Activated CD4-positive, alpha-beta T cell treated with anti-CD3 and anti-CD28 coated beads, Interleukin-2, amount 10 ng/mL, durations not matched to agents 24 days and 14 days (primary cell): ENCODE results near the gene TMED8. TPM values are rescaled to one million over a fixed set of nuclear protein-coding genes. Genes with fewer than 3 reads are reported as not detected.
"Not testable (repeated sequence)": the region's sequence is repeated elsewhere in the genome, so short reads cannot be mapped to it uniquely, and the experiment has no call there.

Source experiments
- DNase-seq: peaks from one replicate; pipeline ENCODE4 v3.0.0; 2022
- H3K27ac Mint-ChIP-seq: one replicate; pipeline ENCODE4 v1.8.0; 2022; ENCODE audit warnings: mild to moderate bottlenecking, mixed read lengths
- H3K27me3 Mint-ChIP-seq: one replicate; pipeline ENCODE4 v1.8.0; 2022; ENCODE audit warnings: mixed read lengths
- H3K36me3 Mint-ChIP-seq: one replicate; pipeline ENCODE4 v1.8.0; 2022; ENCODE audit warnings: low read depth, mild to moderate bottlenecking, mixed read lengths
- H3K4me1 Mint-ChIP-seq: one replicate; pipeline ENCODE4 v1.8.0; 2021; ENCODE audit warnings: mixed read lengths
- H3K4me3 Mint-ChIP-seq: one replicate; pipeline ENCODE4 v1.8.0; 2022; ENCODE audit warnings: mild to moderate bottlenecking, moderate library complexity, mixed read lengths
- H3K9me3 Mint-ChIP-seq: one replicate; pipeline ENCODE4 v1.8.0; 2021; ENCODE audit warnings: mixed read lengths
- intact Hi-C: fragments of 100-400 bp; cut with micrococcal nuclease; formaldehyde crosslinking; loops from one replicate; pipeline ENCODE4 v1.15.1; 2023
- total RNA-seq: library from RNA; stranded (reverse); gene quantifications from 2 replicates; pipeline ENCODE4 v1.2.3, GENCODE V29; 2022

Gene TMED8
- total RNA-seq, 1 donor from 2014 or later: 31.1 TPM

- H3K4me1 Mint-ChIP-seq: no peaks in the 10 kb centered on the region
- no peaks in the 10 kb centered on the region for H3K27me3 Mint-ChIP-seq
- intact Hi-C loops: no loop called here
- peaks cover 31% of the 10 kb centered on the region for H3K36me3 Mint-ChIP-seq
- no peaks in the 10 kb centered on the region for H3K9me3 Mint-ChIP-seq
- DNase-seq: no peak
- H3K4me3 Mint-ChIP-seq: no peak overlapping the region
- no peak overlapping the region for H3K27ac Mint-ChIP-seq
Measured at GRCh38 chr14:77346495-77346894, 30.4 kb downstream of the TMED8 start.

- Mint-ChIP-seq H3K27me3 (no peaks in the 10 kb centered on the region), H3K4me1 (no peaks in the 10 kb centered on the region), H3K36me3 (peaks cover 33% of the 10 kb centered on the region), H3K27ac (no peak overlapping the region), H3K9me3 (no peaks in the 10 kb centered on the region), H3K4me3 (no peak overlapping the region)
- intact Hi-C loops: no loop called here
- DNase-seq: no peak
Measured at GRCh38 chr14:77344377-77344996, 32.4 kb downstream of the TMED8 start.

GRCh38 chr14:77343662-77344061 lies 33.2 kb downstream of the TMED8 start:
- DNase-seq: no peak
- Mint-ChIP-seq H3K27ac (no peak overlapping the region), H3K36me3 (peaks cover 30% of the 10 kb centered on the region), H3K27me3 (no peaks in the 10 kb centered on the region), H3K4me3 (no peak overlapping the region), H3K9me3 (no peaks in the 10 kb centered on the region), H3K4me1 (peaks cover 6% of the 10 kb centered on the region)
- intact Hi-C loops: no loop called here

- Mint-ChIP-seq H3K36me3 (peaks cover 30% of the 10 kb centered on the region), H3K4me3 (no peak overlapping the region), H3K27me3 (no peaks in the 10 kb centered on the region), H3K27ac (no peak overlapping the region), H3K4me1 (peaks cover 6% of the 10 kb centered on the region), H3K9me3 (no peaks in the 10 kb centered on the region)
- intact Hi-C loops: no loop called here
- DNase-seq: no peak
Measured at GRCh38 chr14:77342726-77343397, 34.0 kb downstream of the TMED8 start.

- Mint-ChIP-seq H3K27me3 (no peaks in the 10 kb centered on the region), H3K27ac (no peak overlapping the region), H3K4me1 (peaks cover 6% of the 10 kb centered on the region), H3K9me3 (no peaks in the 10 kb centered on the region), H3K4me3 (no peak overlapping the region), H3K36me3 (peaks cover 30% of the 10 kb centered on the region)
- no peak for DNase-seq
- intact Hi-C loops: no loop called here
Measured at GRCh38 chr14:77340389-77340788, 36.5 kb downstream of the TMED8 start.

- H3K36me3 Mint-ChIP-seq: peaks cover 30% of the 10 kb centered on the region
- no peak for DNase-seq
- H3K9me3 Mint-ChIP-seq: no peaks in the 10 kb centered on the region
- H3K27ac Mint-ChIP-seq: no peak overlapping the region
- no peak overlapping the region for H3K4me3 Mint-ChIP-seq
- H3K27me3 Mint-ChIP-seq: no peaks in the 10 kb centered on the region
- peaks cover 6% of the 10 kb centered on the region for H3K4me1 Mint-ChIP-seq
- intact Hi-C loops: no loop called here
Measured at GRCh38 chr14:77339407-77339806, 37.5 kb downstream of the TMED8 start.

GRCh38 chr14:77338302-77338701 lies 38.6 kb downstream of the TMED8 start:
- no peaks in the 10 kb centered on the region for H3K9me3 Mint-ChIP-seq
- DNase-seq: no peak
- peaks cover 6% of the 10 kb centered on the region for H3K4me1 Mint-ChIP-seq
- H3K36me3 Mint-ChIP-seq: peaks cover 25% of the 10 kb centered on the region
- H3K4me3 Mint-ChIP-seq: no peak overlapping the region
- no peak overlapping the region for H3K27ac Mint-ChIP-seq
- intact Hi-C loops: no loop called here
- no peaks in the 10 kb centered on the region for H3K27me3 Mint-ChIP-seq

- Mint-ChIP-seq H3K27me3 (no peaks in the 10 kb centered on the region), H3K9me3 (no peaks in the 10 kb centered on the region), H3K4me1 (peaks cover 6% of the 10 kb centered on the region), H3K4me3 (no peak overlapping the region), H3K27ac (no peak overlapping the region), H3K36me3 (peaks cover 23% of the 10 kb centered on the region)
- DNase-seq: no peak
- intact Hi-C loops: no loop called here
Measured at GRCh38 chr14:77337880-77338279, 39.0 kb downstream of the TMED8 start.

GRCh38 chr14:77337255-77337654 lies 39.6 kb downstream of the TMED8 start:
- intact Hi-C loops, H3K4me3 Mint-ChIP-seq, H3K4me1 Mint-ChIP-seq, H3K27me3 Mint-ChIP-seq, H3K9me3 Mint-ChIP-seq, DNase-seq, H3K27ac Mint-ChIP-seq: not testable (repeated sequence)
- H3K36me3 Mint-ChIP-seq: peaks cover 23% of the 10 kb centered on the region

GRCh38 chr14:77335576-77335975 lies 41.3 kb downstream of the TMED8 start:
- H3K27me3 Mint-ChIP-seq: no peaks in the 10 kb centered on the region
- intact Hi-C loops: no loop called here
- no peak overlapping the region for H3K4me3 Mint-ChIP-seq
- no peak overlapping the region for H3K27ac Mint-ChIP-seq
- no peaks in the 10 kb centered on the region for H3K9me3 Mint-ChIP-seq
- H3K4me1 Mint-ChIP-seq: peaks cover 6% of the 10 kb centered on the region
- DNase-seq: no peak
- peaks cover 12% of the 10 kb centered on the region for H3K36me3 Mint-ChIP-seq

- Mint-ChIP-seq H3K36me3 (no peaks in the 10 kb centered on the region), H3K27me3 (no peaks in the 10 kb centered on the region), H3K27ac (no peak overlapping the region), H3K4me3 (no peak overlapping the region), H3K9me3 (no peaks in the 10 kb centered on the region), H3K4me1 (no peaks in the 10 kb centered on the region)
- DNase-seq: no peak
- intact Hi-C loops: no loop called here
Measured at GRCh38 chr14:77329872-77330271, 47.0 kb downstream of the TMED8 start.

GRCh38 chr14:77327111-77327510 lies 49.8 kb downstream of the TMED8 start:
- intact Hi-C loops: no loop called here
- Mint-ChIP-seq H3K4me1 (peaks cover 3% of the 10 kb centered on the region), H3K36me3 (no peaks in the 10 kb centered on the region), H3K4me3 (no peak overlapping the region), H3K27ac (no peak overlapping the region), H3K27me3 (no peaks in the 10 kb centered on the region), H3K9me3 (no peaks in the 10 kb centered on the region)
- no peak for DNase-seq

GRCh38 chr14:77325746-77326094 lies 51.2 kb downstream of the TMED8 start:
- no peak for DNase-seq
- Mint-ChIP-seq H3K36me3 (no peaks in the 10 kb centered on the region), H3K27ac (no peak overlapping the region), H3K27me3 (no peaks in the 10 kb centered on the region), H3K9me3 (no peaks in the 10 kb centered on the region), H3K4me1 (peaks cover 7% of the 10 kb centered on the region), H3K4me3 (no peak overlapping the region)
- intact Hi-C loops: no loop called here

GRCh38 chr14:77324816-77325745 lies 51.8 kb downstream of the TMED8 start:
- no peaks in the 10 kb centered on the region for H3K9me3 Mint-ChIP-seq
- no peak overlapping the region for H3K27ac Mint-ChIP-seq
- no peaks in the 10 kb centered on the region for H3K36me3 Mint-ChIP-seq
- DNase-seq: no peak
- intact Hi-C loops: loop anchor here (5.0 kb wide), 2 partner anchors 227 to 283 kb away; no protein-coding TSS in a partner anchor
- H3K4me1 Mint-ChIP-seq: peaks cover 8% of the 10 kb centered on the region
- no peaks in the 10 kb centered on the region for H3K27me3 Mint-ChIP-seq
- H3K4me3 Mint-ChIP-seq: no peak overlapping the region
